Measurements from ENCODE around the gene ATP2C1. TPM values are rescaled to one million over a fixed set of nuclear protein-coding genes. Genes with fewer than 3 reads are reported as not detected.

Gene ATP2C1
- total and polyA plus RNA-seq, 2 of the 4 experiments (the other 2 are of a cell fraction) = 41.4 to 50.2 TPM

- Histone ChIP-seq H3K4ac (ENCODE audit: low read depth, low read length) (no peak overlapping the region), H4K5ac (ENCODE audit: low read depth, low read length) (no peak overlapping the region), H3K14ac (replicated peaks; ENCODE audit: low read depth, low read length) (no peak overlapping the region), H3K9me1 (ENCODE audit: insufficient read depth, low read length) (no peaks in the 10 kb centered on the region), H3K36me3 (ENCODE audit: control insufficient read depth, insufficient read depth, low read length) (no peaks in the 10 kb centered on the region), H2BK15ac (ENCODE audit: low read depth, low read length) (no peak overlapping the region), H3K9me3 (ENCODE audit: control insufficient read depth, insufficient read depth, low read length) (no peaks in the 10 kb centered on the region), H2BK120ac (ENCODE audit: low read depth, low read length) (no peak overlapping the region), H3K9ac (ENCODE audit: low read depth, low read length) (no peak overlapping the region), H2BK20ac (ENCODE audit: low read depth, low read length) (no peak overlapping the region), H3K56ac (ENCODE audit: extremely low read depth, insufficient read depth, low read length) (no peak overlapping the region), H3K79me1 (ENCODE audit: low read depth in 1 of 2, low read length in 2 of 2) (no peaks in the 10 kb centered on the region), H2AK5ac (ENCODE audit: low read depth, low read length) (no peak overlapping the region), H2AFZ (replicated peaks; ENCODE audit: low read length, poor library complexity) (no peak overlapping the region), H3K27me3 (ENCODE audit: control insufficient read depth, insufficient read depth, low read length) (no peaks in the 10 kb centered on the region), H2BK5ac (ENCODE audit: low read depth, low read length, poor library complexity, severe bottlenecking) (no peak overlapping the region), H2AK9ac (replicated peaks; ENCODE audit: low read depth, low read length, poor library complexity) (no peak overlapping the region), H3K23ac (ENCODE audit: low read depth, low read length) (no peak overlapping the region), H4K8ac (ENCODE audit: low read depth in 2 of 2, low read length in 2 of 2) (no peak overlapping the region), H3K4me2 (ENCODE audit: low read depth, low read length) (no peak overlapping the region), H4K20me1 (ENCODE audit: insufficient read depth, low read length) (no peaks in the 10 kb centered on the region), H3K4me3 (ENCODE audit: insufficient read depth, low read depth, low read length) (no peak overlapping the region), H4K91ac (ENCODE audit: insufficient read depth, low read depth, low read length) (no peak overlapping the region), H3K27ac (ENCODE audit: insufficient read depth, low read length) (no peak overlapping the region), H3K18ac (ENCODE audit: low read depth, low read length) (no peak overlapping the region), H3K4me1 (ENCODE audit: control insufficient read depth, insufficient read depth, low read length) (no peaks in the 10 kb centered on the region)
- POLR2A ChIA-PET (ENCODE audit: unreplicated experiment) = no interaction called here
- ATAC-seq (ENCODE audit: low read depth) (no peak), DNase-seq (no peak)
- no CpG with 5 or more reads among the region's 3 CpGs for WGBS, 2 experiments (ENCODE audit: extremely low coverage in 2 of 2, insufficient read length in 1 of 2)
- no TSS peak for BruUV-seq (replicated peaks)
- dilution Hi-C loops (cut with HindIII; ENCODE audit: low sequenced_read_pairs, unreplicated experiment) (no loop called here), intact Hi-C loops (cut with micrococcal nuclease) (loop anchor here (5.0 kb wide), 1 partner anchor 747 kb away; no protein-coding TSS in a partner anchor), in situ Hi-C loops (cut with MboI; ENCODE audit: low sequenced_read_pairs) (no loop called here)
- CTCF ChIA-PET = no interaction called here
- TF ChIP-seq BHLHE40 (IDR thresholded peaks at IDR 0.05; ENCODE audit: low read depth, low read length) (no peak), MXI1 (IDR thresholded peaks at IDR 0.05; ENCODE audit: borderline replicate concordance, low read depth, low read length) (no peak)
Measured at GRCh38 chr3:131050001-131050400, 156.1 kb downstream of the ATP2C1 start.

All from IMR-90 (cell line).